ENCODE data around the gene ERAL1.

- TF ChIP-seq CTCF (IDR thresholded peaks at IDR 0.05) (no peak), POLR2A (IDR thresholded peaks at IDR 0.05) (no peak)
These were observed 12.4 kb upstream of the ERAL1 start, which contains the start of gene FAM222B for GRCh38 chr17:28842282-28843012.

All from lower leg skin (tissue), 3 donors.